A673 (cell line): ENCODE data around the gene GRIK4.

Experiments used
- EZH2 ChIP-seq: fragments of 200-600 bp; sonication (generic); IDR thresholded peaks from 2 replicates; pipeline ENCODE4 v1.6.1; 2017; ENCODE audit warnings: borderline replicate concordance, low read depth, mild to moderate bottlenecking, mixed read lengths, antibody characterized with exemption, low read length; ENCODE audit not compliant: poor library complexity, severe bottlenecking
- TF ChIP-seq, protein P1 (sequence below): fragments of 300-800, 200-600 bp; sonication (generic); conservative IDR thresholded peaks from 2 replicates; pipeline ENCODE4 v1.5.1; 2017; ENCODE audit warnings: low read depth, mild to moderate bottlenecking, antibody characterized with exemption, low read length, moderate library complexity, mixed read lengths

DNA sequence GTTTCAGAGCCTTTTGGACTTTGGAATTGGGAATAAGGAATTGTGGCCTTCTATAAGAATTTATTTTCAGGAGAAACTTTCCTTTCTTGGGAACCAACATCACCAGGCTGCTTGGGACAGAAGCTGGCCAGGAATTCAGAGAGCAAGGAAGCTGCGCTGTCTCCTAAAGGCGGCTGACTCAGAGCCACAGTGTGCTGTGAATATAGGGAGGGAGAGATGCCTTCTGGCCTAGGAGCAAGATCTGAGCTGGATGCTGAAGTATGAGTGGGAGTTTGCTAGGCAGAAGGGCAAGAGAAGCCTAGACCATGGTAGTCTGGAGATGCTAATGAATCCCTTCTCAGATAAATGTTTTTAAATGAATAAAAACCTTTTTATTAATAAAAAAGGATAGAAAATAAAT, 298.7 kb downstream of the GRIK4 start:
- TF ChIP-seq, protein P1, sequence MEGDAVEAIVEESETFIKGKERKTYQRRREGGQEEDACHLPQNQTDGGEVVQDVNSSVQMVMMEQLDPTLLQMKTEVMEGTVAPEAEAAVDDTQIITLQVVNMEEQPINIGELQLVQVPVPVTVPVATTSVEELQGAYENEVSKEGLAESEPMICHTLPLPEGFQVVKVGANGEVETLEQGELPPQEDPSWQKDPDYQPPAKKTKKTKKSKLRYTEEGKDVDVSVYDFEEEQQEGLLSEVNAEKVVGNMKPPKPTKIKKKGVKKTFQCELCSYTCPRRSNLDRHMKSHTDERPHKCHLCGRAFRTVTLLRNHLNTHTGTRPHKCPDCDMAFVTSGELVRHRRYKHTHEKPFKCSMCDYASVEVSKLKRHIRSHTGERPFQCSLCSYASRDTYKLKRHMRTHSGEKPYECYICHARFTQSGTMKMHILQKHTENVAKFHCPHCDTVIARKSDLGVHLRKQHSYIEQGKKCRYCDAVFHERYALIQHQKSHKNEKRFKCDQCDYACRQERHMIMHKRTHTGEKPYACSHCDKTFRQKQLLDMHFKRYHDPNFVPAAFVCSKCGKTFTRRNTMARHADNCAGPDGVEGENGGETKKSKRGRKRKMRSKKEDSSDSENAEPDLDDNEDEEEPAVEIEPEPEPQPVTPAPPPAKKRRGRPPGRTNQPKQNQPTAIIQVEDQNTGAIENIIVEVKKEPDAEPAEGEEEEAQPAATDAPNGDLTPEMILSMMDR, result no peak
- no peak for TF ChIP-seq EZH2
